BLaER1 treated with 17β-estradiol and CSF1 and Interleukin-3, amounts not matched to agents 10 nM and 100 nM (cell line): ENCODE measurements around the gene SCP2.

ENCODE experiments used
- H3K27ac ChIP-seq, 11 experiments: shearing (Covaris generic); formaldehyde crosslinking; 2 replicates each; pipeline ENCODE4 v1.8.1; 2022
- H3K27me3 ChIP-seq, 11 experiments: shearing (Covaris generic); formaldehyde crosslinking; 2 replicates each; pipeline ENCODE4 v1.8.1; 2022
- H3K36me3 ChIP-seq, 11 experiments: shearing (Covaris generic); formaldehyde crosslinking; 2 replicates each; pipeline ENCODE4 v1.8.1; 2022
- H3K4me1 ChIP-seq, 10 experiments: shearing (Covaris generic); formaldehyde crosslinking; 2 replicates each; pipeline ENCODE4 v1.8.1; 2022
- H3K4me2 ChIP-seq, 11 experiments: shearing (Covaris generic); formaldehyde crosslinking; 2 replicates each; pipeline ENCODE4 v1.8.1; 2022
- H3K4me3 ChIP-seq, 10 experiments: shearing (Covaris generic); formaldehyde crosslinking; 2 replicates each; pipeline ENCODE4 v1.8.1; 2022
- H3K9ac ChIP-seq, 11 experiments: shearing (Covaris generic); formaldehyde crosslinking; 2 replicates each; pipeline ENCODE4 v1.8.1; 2022
- H3K9me3 ChIP-seq, 11 experiments: shearing (Covaris generic); formaldehyde crosslinking; replicated peaks in 1 of 11; 2 replicates each; pipeline ENCODE4 v1.8.1; 2022
- H4K20me1 ChIP-seq, 11 experiments: shearing (Covaris generic); formaldehyde crosslinking; 2 replicates each; pipeline ENCODE4 v1.8.1; 2022
- Cebpa-rat ChIP-seq, 11 experiments: shearing (Covaris generic); IDR thresholded peaks; 2 replicates each; pipeline ENCODE4 v1.8.1; 2022

Gene SCP2

DNA sequence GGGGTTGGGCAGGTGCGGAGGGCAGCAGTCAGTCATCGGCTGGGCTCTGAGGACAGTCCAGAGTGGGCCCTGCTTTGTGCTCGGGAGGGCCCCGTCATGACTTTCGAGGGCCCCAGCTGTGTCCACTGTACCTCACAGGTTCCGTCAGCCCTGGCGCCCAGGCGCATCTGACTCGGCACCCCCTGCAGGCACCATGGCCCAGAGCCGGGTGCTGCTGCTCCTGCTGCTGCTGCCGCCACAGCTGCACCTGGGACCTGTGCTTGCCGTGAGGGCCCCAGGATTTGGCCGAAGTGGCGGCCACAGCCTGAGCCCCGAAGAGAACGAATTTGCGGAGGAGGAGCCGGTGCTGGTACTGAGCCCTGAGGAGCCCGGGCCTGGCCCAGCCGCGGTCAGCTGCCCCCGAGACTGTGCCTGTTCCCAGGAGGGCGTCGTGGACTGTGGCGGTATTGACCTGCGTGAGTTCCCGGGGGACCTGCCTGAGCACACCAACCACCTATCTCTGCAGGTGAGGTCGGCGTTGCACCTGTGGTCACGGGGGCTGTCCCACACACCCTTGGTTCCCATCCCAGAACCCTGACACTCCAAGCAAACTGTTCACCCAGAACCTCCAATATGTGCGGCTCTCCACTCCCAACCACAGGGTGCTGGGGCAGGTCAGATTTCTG lies 142.7 kb downstream of the SCP2 start:
- Histone ChIP-seq H3K4me3 (no peak overlapping the region), H3K9me3 (no peaks in the 10 kb centered on the region), H3K27ac (no peak overlapping the region), H3K4me1 (no peaks in the 10 kb centered on the region), H3K27me3 (peaks cover 0 to 12% (median 3%) of the 10 kb centered on the region in 11 experiments; a peak in 8 of 22 replicates), H3K9ac (no peak overlapping the region), H3K36me3 (no peaks in the 10 kb centered on the region), H3K4me2 (no peak overlapping the region), H4K20me1 (no peaks in the 10 kb centered on the region)
- TF ChIP-seq Cebpa-rat (IDR thresholded peaks at IDR 0.05), result no peak

DNA sequence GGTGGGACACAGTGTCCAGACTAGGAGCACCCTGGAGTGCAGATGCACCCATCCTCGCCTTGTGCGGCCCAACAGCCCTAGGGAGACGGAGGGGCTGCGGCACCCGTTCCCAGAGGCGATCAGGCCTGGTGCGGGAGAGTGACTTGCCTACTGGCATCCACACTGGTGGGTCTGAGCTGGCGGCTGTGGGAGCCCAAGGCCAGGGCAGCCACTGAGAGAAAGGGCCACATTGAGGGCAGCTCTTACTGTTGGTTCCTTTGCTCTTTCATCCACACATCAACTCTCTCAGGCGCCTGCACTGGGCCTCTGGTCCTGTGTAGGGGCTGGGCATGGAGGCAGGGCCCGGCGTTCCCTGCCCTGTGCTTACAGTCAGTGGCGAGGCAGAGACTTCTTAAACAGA lies 143.5 kb downstream of the SCP2 start:
- Histone ChIP-seq H3K9ac (no peak overlapping the region), H3K4me3 (no peak overlapping the region), H4K20me1 (no peaks in the 10 kb centered on the region), H3K36me3 (no peaks in the 10 kb centered on the region), H3K4me2 (no peak overlapping the region), H3K27me3 (peaks cover 0 to 3% (median 0%) of the 10 kb centered on the region in 11 experiments; a peak in 2 of 22 replicates), H3K4me1 (no peaks in the 10 kb centered on the region), H3K9me3 (no peaks in the 10 kb centered on the region), H3K27ac (no peak overlapping the region)
- TF ChIP-seq Cebpa-rat (IDR thresholded peaks at IDR 0.05), result no peak

GRCh38 chr1:53071167-53071865 lies 144.2 kb downstream of the SCP2 start:
- H3K4me3 ChIP-seq, result no peak overlapping the region
- no peak overlapping the region for H3K4me2 ChIP-seq
- H3K36me3 ChIP-seq, result no peaks in the 10 kb centered on the region
- H3K27ac ChIP-seq, result no peak overlapping the region
- no peak overlapping the region for H3K9ac ChIP-seq
- H3K27me3 ChIP-seq, result no peaks in the 10 kb centered on the region
- H3K4me1 ChIP-seq, result no peaks in the 10 kb centered on the region
- no peaks in the 10 kb centered on the region for H3K9me3 ChIP-seq
- H4K20me1 ChIP-seq, result no peaks in the 10 kb centered on the region
- no peak for TF ChIP-seq Cebpa-rat (IDR thresholded peaks at IDR 0.05)

DNA sequence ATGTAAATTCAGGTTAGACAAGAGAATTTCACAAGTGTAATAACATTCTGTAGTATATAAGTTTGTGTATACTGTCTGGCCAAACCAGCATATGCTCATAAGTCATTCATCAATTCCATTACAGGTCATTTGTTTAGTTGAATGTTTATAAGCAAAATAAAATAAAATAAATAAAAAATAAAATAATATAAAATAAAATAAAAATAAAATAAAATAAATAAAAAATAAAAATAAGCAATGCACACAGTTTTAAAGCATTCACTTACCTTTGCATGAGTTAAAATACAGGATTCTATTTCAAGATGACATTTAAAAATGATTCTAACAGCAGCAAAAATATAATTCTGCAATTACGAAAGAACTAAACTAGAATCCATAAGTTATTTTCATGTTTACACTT lies 144.8 kb downstream of the SCP2 start:
- no peaks in the 10 kb centered on the region for H4K20me1 ChIP-seq
- no peak overlapping the region for H3K4me3 ChIP-seq
- no peak for TF ChIP-seq Cebpa-rat (IDR thresholded peaks at IDR 0.05)
- no peaks in the 10 kb centered on the region for H3K9me3 ChIP-seq
- H3K9ac ChIP-seq, result no peak overlapping the region
- H3K27ac ChIP-seq, result no peak overlapping the region
- H3K4me2 ChIP-seq, result no peak overlapping the region
- no peaks in the 10 kb centered on the region for H3K27me3 ChIP-seq
- H3K4me1 ChIP-seq, result no peaks in the 10 kb centered on the region
- no peaks in the 10 kb centered on the region for H3K36me3 ChIP-seq

DNA sequence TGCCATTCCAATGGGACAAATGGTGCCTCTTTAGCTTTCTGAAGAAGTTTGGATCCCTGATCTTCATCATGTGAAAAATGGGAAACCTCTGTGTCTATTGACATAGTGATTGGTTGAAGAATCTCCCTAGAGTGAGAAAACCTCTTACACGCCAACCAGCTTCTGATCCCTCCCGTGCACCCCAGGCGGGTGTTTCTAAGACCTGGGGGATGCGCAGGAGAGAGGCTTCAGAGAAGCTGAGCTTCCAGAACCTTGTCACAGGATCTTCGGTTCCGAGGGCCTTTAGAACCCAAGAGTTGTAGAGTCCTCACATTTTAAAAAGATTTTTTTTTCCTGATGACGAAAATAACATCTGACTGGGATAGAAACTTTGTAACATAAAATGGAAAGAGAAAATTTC lies 146.2 kb downstream of the SCP2 start:
- Histone ChIP-seq H3K36me3 (no peaks in the 10 kb centered on the region), H4K20me1 (0 out of 22 replicates have a peak, but pooled peaks cover 0 to 1% (median 0%) of the 10 kb centered on the region in 11 experiments), H3K9me3 (no peaks in the 10 kb centered on the region), H3K4me3 (no peak overlapping the region), H3K9ac (no peak overlapping the region), H3K4me2 (no peak overlapping the region), H3K4me1 (no peaks in the 10 kb centered on the region), H3K27ac (no peak overlapping the region), H3K27me3 (no peaks in the 10 kb centered on the region)
- TF ChIP-seq Cebpa-rat (IDR thresholded peaks at IDR 0.05), result no peak

- 0 out of 22 replicates have a peak, but pooled peaks cover 0 to 7% (median 0%) of the 10 kb centered on the region in 11 experiments for H4K20me1 ChIP-seq
- H3K4me3 ChIP-seq, result no peak overlapping the region
- H3K36me3 ChIP-seq, result no peaks in the 10 kb centered on the region
- no peak overlapping the region for H3K27ac ChIP-seq
- H3K9me3 ChIP-seq, result no peaks in the 10 kb centered on the region
- no peaks in the 10 kb centered on the region for H3K27me3 ChIP-seq
- no peak overlapping the region for H3K4me2 ChIP-seq
- no peaks in the 10 kb centered on the region for H3K4me1 ChIP-seq
- TF ChIP-seq Cebpa-rat (IDR thresholded peaks at IDR 0.05), result no peak
- no peak overlapping the region for H3K9ac ChIP-seq
These were observed 146.8 kb downstream of the SCP2 start for GRCh38 chr1:53073868-53074311.

DNA sequence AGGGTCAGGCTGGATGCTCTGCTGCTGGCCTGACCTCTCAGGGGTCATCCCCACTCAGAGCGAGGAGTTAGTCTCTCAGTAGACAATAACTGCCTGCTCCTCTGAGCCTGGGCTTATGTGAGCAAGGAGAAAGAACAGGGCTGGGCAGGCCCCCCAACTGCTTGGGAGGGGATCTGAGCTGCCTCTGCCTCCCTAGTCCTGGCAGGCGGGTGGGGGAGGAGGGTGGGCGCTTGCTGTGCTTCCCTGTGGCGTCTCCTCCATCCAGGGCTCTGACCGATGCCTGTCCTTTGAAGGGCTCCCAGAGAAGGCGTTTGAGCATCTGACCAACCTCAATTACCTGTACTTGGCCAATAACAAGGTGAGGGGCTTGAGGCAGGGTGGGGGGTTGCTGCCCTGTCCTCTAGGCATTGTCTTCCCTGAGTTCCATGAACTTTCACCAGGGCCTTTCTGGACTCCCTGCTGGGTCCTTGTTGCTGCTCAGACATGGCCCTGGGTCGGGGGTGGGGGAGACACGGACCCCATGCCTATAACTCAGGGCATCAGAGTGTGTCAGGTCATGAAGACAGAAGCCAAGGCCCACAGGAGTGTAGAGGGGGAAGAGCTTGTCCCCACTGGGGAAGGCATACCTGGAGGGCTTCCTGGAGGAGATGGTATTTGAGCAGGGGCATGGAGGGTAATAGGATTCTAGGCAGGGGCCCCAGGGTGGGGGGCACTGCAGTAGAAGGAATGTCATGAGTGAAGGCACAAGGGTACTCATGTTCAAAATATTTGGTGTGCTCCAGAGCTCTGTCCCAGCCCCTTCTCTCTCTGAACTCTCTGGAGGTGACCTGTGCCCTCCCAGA lies 147.5 kb downstream of the SCP2 start:
- Histone ChIP-seq H3K9ac (no peak overlapping the region), H3K4me1 (no peaks in the 10 kb centered on the region)

DNA sequence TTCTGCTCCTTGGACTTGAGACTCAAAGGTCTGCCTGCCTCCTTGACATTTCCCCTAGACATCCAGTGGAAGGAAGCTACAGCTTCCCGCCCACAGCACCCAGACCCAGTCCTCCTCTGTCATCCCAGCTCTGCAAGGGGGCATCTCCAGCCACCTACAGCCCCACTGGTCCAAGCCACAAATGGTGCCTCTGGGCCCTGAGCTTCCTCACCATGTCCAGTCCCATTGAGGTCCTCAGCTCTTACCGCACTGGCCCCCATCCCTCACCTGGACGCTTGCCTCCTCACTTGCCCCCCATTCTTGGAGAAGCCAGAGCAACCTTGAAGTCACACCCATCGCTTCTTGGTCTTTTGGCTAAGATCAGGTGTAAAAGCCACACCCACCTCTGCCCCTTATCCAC lies 148.1 kb downstream of the SCP2 start:
- H3K27ac ChIP-seq, result no peak overlapping the region
- no peaks in the 10 kb centered on the region for H3K36me3 ChIP-seq
- no peak overlapping the region for H3K4me2 ChIP-seq
- H3K9ac ChIP-seq, result no peak overlapping the region
- H3K4me3 ChIP-seq, result no peak overlapping the region
- no peak for TF ChIP-seq Cebpa-rat (IDR thresholded peaks at IDR 0.05)
- no peaks in the 10 kb centered on the region for H3K4me1 ChIP-seq
- H3K9me3 ChIP-seq, result no peaks in the 10 kb centered on the region
- H4K20me1 ChIP-seq, result 0 out of 22 replicates have a peak, but pooled peaks cover 0 to 8% (median 0%) of the 10 kb centered on the region in 11 experiments
- H3K27me3 ChIP-seq, result no peaks in the 10 kb centered on the region

More for the DNA sequence above, 147.5 kb downstream of the SCP2 start:
- no peaks in the 10 kb centered on the region for H3K9me3 ChIP-seq
- H3K36me3 ChIP-seq, result no peaks in the 10 kb centered on the region
- H3K4me3 ChIP-seq, result no peak overlapping the region
- H3K27ac ChIP-seq, result no peak overlapping the region
- H4K20me1 ChIP-seq, result 0 out of 22 replicates have a peak, but pooled peaks cover 0 to 8% (median 0%) of the 10 kb centered on the region in 11 experiments
- no peaks in the 10 kb centered on the region for H3K27me3 ChIP-seq
- H3K4me2 ChIP-seq, result no peak overlapping the region
- no peak for TF ChIP-seq Cebpa-rat (IDR thresholded peaks at IDR 0.05)

GRCh38 chr1:53075761-53076163 lies 148.7 kb downstream of the SCP2 start:
- no peak for TF ChIP-seq Cebpa-rat (IDR thresholded peaks at IDR 0.05)
- H3K27ac ChIP-seq, result no peak overlapping the region
- no peaks in the 10 kb centered on the region for H3K4me1 ChIP-seq
- H3K9me3 ChIP-seq, result no peaks in the 10 kb centered on the region
- H3K27me3 ChIP-seq, result no peaks in the 10 kb centered on the region
- H3K4me2 ChIP-seq, result no peak overlapping the region
- H3K36me3 ChIP-seq, result no peaks in the 10 kb centered on the region
- H3K9ac ChIP-seq, result no peak overlapping the region
- H3K4me3 ChIP-seq, result no peak overlapping the region
- 0 out of 22 replicates have a peak, but pooled peaks cover 0 to 8% (median 0%) of the 10 kb centered on the region in 11 experiments for H4K20me1 ChIP-seq
